Activated gamma-delta T cell treated with Interleukin-2 at 50 U/mL for 16 hours (primary cell): ENCODE results near the gene MSX2.

Source experiments
- DNase-seq: peaks from one replicate; pipeline ENCODE4 v3.0.0-alpha.2; 2020

MSX2 gene

GRCh38 chr5:174724484-174725260 lies at the start of gene MSX2:
Gene MSX2 (plus strand): TSS chr5:174724582. CDS start chr5:174724660, 78 bp downstream.
- DNase-seq, result peak; percentile 5

GRCh38 chr5:174675110-174675509 lies 49.3 kb upstream of the MSX2 start:
- DNase-seq, result no peak

- DNase-seq, result no peak
Measured at GRCh38 chr5:174675916-174676315, 48.5 kb upstream of the MSX2 start.

GRCh38 chr5:174678107-174678506 lies 46.3 kb upstream of the MSX2 start:
- DNase-seq, result no peak

GRCh38 chr5:174680901-174681565 lies 43.3 kb upstream of the MSX2 start:
- DNase-seq, result no peak

GRCh38 chr5:174687503-174687902 lies 36.9 kb upstream of the MSX2 start:
- no peak for DNase-seq

- DNase-seq, result no peak
Measured at GRCh38 chr5:174688441-174689354, 35.7 kb upstream of the MSX2 start.

GRCh38 chr5:174690271-174690670 lies 34.1 kb upstream of the MSX2 start:
- DNase-seq, result no peak

GRCh38 chr5:174692381-174692780 lies 32.0 kb upstream of the MSX2 start:
- DNase-seq, result no peak

- DNase-seq, result no peak
Measured at GRCh38 chr5:174692982-174693422, 31.4 kb upstream of the MSX2 start.

GRCh38 chr5:174693697-174694385 lies 30.5 kb upstream of the MSX2 start:
- no peak for DNase-seq

GRCh38 chr5:174694611-174695010 lies 29.8 kb upstream of the MSX2 start:
- no peak for DNase-seq

- DNase-seq, result no peak
Measured at GRCh38 chr5:174698156-174698555, 26.2 kb upstream of the MSX2 start.

GRCh38 chr5:174699131-174699530 lies 25.3 kb upstream of the MSX2 start:
- no peak for DNase-seq

- no peak for DNase-seq
Measured at GRCh38 chr5:174706997-174707572, 17.3 kb upstream of the MSX2 start.

GRCh38 chr5:174707671-174708070 lies 16.7 kb upstream of the MSX2 start:
- DNase-seq, result no peak

GRCh38 chr5:174708476-174709207 lies 15.7 kb upstream of the MSX2 start:
- DNase-seq, result no peak

GRCh38 chr5:174714751-174715150 lies 9.6 kb upstream of the MSX2 start:
- DNase-seq, result no peak

GRCh38 chr5:174715804-174716203 lies 8.6 kb upstream of the MSX2 start:
- no peak for DNase-seq

GRCh38 chr5:174717826-174718455 lies 6.4 kb upstream of the MSX2 start:
- DNase-seq, result no peak
